KBM-7 (cell line): ENCODE data around the gene FUT6.
A peak's percentile ranks its signal among the peaks of the same experiment; 100 is the strongest.

ENCODE experiments used
- DNase-seq: peaks from one replicate; pipeline ENCODE4 v3.0.0-alpha.2; 2015
- in situ Hi-C: fragments of 300-500 bp; cut with MboI; formaldehyde crosslinking; loops from 2 replicates; pipeline ENCODE4 v1.14.3; 2020; ENCODE audit warnings: low sequenced_read_pairs, low pct_unique_long_range_greater_than_20kb, mixed read lengths

Gene FUT6

GRCh38 chr19:5809053-5809452 is 30.4 kb downstream of the FUT6 start:
- DNase-seq, result no peak
- in situ Hi-C loops, result loop anchor here (10.0 kb wide), 1 partner anchor 86 kb away; no protein-coding TSS in a partner anchor

- in situ Hi-C loops, result loop anchor here (10.0 kb wide), 1 partner anchor 87 kb away; no protein-coding TSS in a partner anchor
- no peak for DNase-seq
These were observed 31.2 kb downstream of the FUT6 start for GRCh38 chr19:5808120-5808816.

DNA sequence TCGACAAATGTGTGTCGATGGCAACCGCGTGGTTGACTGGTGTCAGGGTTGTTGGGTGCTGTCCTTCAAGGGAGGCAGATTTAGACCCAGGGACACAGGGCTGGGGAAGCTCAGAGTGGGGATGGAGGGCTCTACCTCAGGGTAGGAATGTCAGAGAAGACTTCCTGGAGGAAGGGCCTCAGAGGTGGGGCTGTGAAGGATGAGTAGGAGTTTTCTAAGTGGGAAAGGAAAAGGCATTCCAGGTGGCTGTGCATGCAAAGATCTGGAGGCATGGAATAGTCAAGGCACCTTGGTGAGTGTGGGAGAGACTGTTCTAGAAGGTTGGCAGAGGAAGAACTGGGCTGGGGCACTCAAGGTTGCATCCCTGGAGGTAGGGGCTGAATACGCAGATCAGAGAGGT is 32.6 kb downstream of the FUT6 start:
- no peak for DNase-seq
- in situ Hi-C loops, result loop anchor here (10.0 kb wide), 1 partner anchor 88 kb away; no protein-coding TSS in a partner anchor

GRCh38 chr19:5806133-5806489 is 33.4 kb downstream of the FUT6 start:
- in situ Hi-C loops, result loop anchor here (10.0 kb wide), 1 partner anchor 89 kb away; no protein-coding TSS in a partner anchor
- no peak for DNase-seq

- peak; percentile 82 for DNase-seq
- in situ Hi-C loops, result loop anchor here (10.0 kb wide), 1 partner anchor 89 kb away; no protein-coding TSS in a partner anchor
These were observed 33.9 kb downstream of the FUT6 start for GRCh38 chr19:5805462-5806132.

DNA sequence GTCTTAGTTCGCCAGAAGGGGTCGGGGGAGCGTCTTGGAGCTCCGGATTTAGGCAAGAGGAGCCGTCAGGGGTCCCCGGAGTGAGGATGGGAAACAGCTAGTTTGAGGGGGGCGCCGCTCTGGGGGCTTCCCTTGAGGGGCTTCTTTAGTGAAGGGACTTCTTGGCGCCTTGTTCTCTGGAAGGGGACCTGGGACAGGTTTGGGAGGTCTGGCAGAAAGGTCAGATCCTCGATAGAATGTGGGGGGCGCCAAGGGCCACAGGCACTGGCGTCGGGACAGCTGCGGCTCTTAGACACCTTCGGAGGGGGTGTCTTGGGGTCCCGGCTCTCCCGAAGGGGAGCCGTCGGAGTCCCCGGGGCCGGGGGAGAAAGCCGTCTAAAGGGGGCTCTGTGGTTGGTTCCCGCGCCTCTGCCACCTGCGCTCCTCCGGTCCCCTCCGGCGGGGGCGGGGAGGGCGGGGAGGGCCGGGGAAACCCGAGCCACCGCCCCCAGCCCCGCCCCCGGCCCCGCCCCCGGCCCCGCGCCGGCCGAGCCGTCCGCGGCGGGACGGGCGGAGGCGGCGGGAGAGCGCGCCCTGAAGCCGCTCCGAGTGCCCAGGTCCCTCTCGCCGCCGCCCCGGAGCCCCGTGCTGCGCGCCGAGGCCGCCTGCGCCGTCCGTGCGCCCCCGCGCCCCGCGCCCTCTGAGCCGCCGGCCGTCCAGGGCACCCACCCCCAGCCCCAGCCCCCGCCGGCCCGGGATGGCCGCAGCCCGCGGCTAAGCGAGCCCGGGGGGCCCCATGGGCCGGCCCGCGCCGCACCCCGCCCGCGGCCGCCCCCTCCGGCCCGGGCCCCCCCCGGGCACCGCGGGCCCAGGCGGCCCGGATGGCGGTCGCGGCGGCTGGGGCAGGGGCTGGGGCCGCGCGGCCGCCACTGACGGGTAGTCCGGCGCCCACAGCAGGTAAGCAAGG is 34.7 kb downstream of the FUT6 start, which contains the start of gene NRTN:
Gene NRTN, plus strand, starts transcription at position 552 of the 946 bp plus-strand sequence. CDS start 19,099 bp downstream, outside the sequence.
- no peak for DNase-seq
- in situ Hi-C loops, result loop anchor here (10.0 kb wide), 1 partner anchor 90 kb away; no protein-coding TSS in a partner anchor

GRCh38 chr19:5803752-5804515 is 35.6 kb downstream of the FUT6 start:
- peak; percentile 97 for DNase-seq
- in situ Hi-C loops, result loop anchor here (10.0 kb wide), 1 partner anchor 91 kb away; no protein-coding TSS in a partner anchor

DNA sequence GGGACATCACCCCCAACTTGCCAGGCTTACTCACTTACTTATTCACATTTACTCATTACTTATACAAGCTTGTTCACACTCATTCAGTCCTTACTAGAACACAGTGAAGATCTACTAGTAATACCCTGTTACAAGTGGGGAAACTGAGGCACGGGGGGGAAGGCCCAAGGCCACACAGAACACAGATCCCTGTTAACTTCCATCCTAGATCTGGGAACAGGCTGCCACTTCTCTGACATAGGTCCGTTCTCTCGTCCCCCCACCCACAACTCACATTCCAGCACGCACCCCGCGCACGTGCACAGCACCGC is 36.1 kb downstream of the FUT6 start:
- in situ Hi-C loops, result loop anchor here (10.0 kb wide), 1 partner anchor 91 kb away; no protein-coding TSS in a partner anchor
- DNase-seq, result no peak

- no peak for DNase-seq
- in situ Hi-C loops, result loop anchor here (10.0 kb wide), 1 partner anchor 93 kb away; no protein-coding TSS in a partner anchor
These were observed 37.5 kb downstream of the FUT6 start for GRCh38 chr19:5801796-5802619.

DNA sequence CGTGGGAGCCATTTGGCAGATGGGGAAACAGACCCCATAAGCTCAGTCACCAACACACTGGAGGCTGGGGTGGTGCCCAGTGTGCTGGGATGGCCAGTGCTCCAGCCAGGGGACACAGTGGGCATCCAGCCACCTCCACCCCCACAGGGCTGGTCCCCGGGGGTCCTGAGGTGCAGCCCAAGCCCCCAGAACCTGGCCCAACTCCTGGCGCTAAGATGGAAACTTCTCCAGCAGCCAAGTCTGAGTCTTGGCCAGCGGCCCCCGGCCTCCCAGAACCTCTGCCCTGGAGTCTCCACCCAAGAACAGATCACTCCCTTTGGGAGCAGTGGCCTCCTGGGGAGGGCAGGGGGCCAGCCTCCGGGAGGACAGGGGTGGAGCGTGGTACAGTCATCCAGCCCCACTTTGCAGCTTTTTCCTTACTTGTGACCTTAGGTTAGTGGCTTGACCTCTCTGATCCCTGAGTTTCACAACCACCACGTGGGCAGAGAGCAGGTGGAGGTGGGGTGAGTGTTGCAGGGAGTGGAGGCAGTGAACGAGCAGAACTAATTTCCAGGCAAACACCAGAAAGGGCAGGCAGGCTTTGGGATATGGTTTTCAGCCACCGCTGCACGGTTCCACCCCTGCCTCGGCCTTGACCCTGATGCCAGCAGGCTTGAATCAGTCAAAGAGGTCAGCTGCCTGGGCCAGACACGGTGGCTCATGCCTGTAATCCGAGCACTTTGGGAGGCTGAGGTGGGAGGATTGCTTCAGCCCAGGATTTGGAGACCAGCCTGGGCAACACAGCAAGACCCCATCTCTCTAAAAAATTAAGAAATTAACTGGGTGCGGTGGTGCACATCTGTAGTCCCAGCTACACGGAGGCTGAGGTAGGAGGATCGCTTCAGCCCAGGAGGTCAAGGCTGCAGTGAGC is 38.9 kb downstream of the FUT6 start:
- DNase-seq, result no peak
- in situ Hi-C loops, result loop anchor here (10.0 kb wide), 1 partner anchor 94 kb away; no protein-coding TSS in a partner anchor

DNA sequence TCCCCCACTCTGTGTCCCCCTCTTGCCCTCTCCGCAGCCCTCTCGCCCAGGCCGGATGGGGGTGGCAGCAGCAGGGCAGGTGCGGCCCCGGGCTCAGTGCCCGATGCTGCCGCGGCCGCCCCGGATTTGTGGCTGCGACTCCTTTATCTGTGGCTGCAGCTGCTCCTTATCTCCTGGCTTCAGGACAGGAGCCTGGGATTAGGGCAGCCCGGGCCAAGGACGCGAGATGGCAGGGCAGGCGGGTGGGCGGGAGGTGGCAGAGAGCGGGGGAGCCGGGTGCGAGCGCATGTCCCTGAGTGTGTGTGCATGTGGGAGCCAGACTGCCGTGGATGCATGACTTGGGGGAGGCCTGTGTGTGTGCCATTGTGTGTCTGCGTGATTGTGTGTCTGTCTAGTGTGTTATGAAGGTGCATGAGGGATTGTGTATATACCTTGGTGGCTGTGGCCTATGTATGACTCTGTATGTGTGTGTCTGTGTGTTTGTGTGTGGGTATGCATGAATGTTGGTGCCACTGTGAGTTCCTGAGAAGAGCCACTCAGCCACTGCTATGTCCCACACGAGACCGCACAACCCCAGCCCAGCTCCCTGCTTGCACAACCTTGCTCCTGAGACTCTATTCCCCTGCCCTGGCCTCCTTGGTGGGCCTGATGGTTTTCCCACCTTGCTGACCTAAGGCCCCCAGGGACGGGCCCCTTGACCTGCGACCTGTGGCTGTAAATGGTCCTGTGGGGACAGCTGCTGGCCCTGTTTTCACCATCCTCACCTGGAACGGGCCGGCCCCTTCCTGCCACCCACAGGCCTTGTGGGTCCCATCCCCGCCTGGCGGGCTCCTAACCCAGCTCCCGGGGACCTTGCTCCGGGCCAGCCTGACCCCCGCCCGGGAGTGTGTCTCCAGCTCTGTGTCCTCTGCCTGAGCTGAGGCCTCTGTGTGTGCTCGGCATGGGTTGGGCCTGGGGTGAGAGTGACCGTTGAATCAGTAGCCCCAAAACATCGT is 40.0 kb downstream of the FUT6 start:
- in situ Hi-C loops, result loop anchor here (10.0 kb wide), 1 partner anchor 95 kb away; no protein-coding TSS in a partner anchor
- peak; percentile 83 for DNase-seq

- in situ Hi-C loops, result no loop called here
- no peak for DNase-seq
These were observed 41.3 kb downstream of the FUT6 start for GRCh38 chr19:5798244-5798643.

GRCh38 chr19:5795382-5795919 is 44.1 kb downstream of the FUT6 start:
- no peak for DNase-seq

GRCh38 chr19:5793188-5793587 is 46.3 kb downstream of the FUT6 start:
- DNase-seq, result no peak
- in situ Hi-C loops, result no loop called here

More at GRCh38 chr19:5795382-5795919, 44.1 kb downstream of the FUT6 start:
- in situ Hi-C loops, result no loop called here

DNA sequence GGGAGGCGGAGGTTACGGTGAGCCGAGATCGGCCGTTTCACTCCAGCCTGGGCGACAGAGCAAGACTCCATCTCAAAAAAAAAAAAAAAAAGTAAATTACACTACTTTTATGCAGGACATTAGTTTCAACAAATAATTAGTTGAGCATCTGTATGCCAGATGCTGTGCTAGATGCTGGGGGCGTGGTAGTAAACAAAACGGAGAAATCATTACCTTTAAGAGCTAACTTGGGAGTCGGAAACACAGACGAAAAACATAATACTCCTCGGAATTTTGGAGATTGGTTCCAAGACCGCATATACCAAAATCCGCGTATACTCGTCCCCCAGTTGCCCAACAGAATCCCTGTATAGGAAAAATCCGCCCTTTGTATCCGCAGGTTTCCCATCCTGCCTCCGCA is 47.3 kb downstream of the FUT6 start:
- in situ Hi-C loops, result no loop called here
- no peak for DNase-seq
